Immature natural killer cell (primary cell): ENCODE results near the gene MSRB3. TPM values are rescaled to one million over a fixed set of nuclear protein-coding genes. Genes with fewer than 3 reads are reported as not detected.

Experiments used
- polyA plus RNA-seq, 3 donors: library from polyadenylated mRNA; unstranded; fragments of 300-500 nt; fragmentation: Illumina TruSeq; gene quantifications; one replicate each; pipeline ENCODE4 v1.2.3, GENCODE V29; 2021

Gene MSRB3
- polyA plus RNA-seq, 3 donors from 2014 or later: 3.0 to 4.6 (median 3.2) TPM

Other genes with a start within 250 kb of the MSRB3 start
- not detected for gene WIF1, start 157.4 kb upstream of the MSRB3 start, polyA plus RNA-seq
- gene LEMD3, start 109.1 kb upstream of the MSRB3 start, polyA plus RNA-seq: 10 to 100 TPM; 19.0 to 44.3 (median 26.8) TPM